Measurements from ENCODE around the gene NAV3. TPM values are rescaled to one million over a fixed set of nuclear protein-coding genes. Genes with fewer than 3 reads are reported as not detected.

The NAV3 gene
- total and polyA plus RNA-seq, 5 experiments from 2014 or later, result not detected

DNA sequence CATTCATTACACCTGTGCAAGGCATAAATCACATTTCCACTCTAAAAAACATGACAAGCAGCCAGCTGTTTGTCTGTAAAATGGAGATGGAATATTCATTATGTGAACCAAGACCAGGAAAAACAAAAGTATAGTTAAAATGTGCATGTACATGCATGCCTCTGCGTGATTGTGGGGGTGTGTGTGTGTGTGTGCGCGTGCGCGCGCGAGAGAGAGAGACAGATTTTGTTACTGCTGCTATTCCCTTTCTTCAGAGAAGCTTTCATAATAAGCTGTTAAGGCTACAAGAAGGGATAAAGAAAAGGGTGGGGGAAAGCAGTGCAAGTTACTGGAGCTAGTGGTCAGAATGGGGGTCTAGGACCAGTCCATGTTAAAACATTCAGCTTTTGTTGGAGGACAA lies 430.3 kb downstream of the NAV3 start:
- DNase-seq (no peak), ATAC-seq (no peak)
- Mint-ChIP-seq H3K4me1 (no peaks in the 10 kb centered on the region), H3K27ac (peak overlapping the region in 1 of 10 donors; percentile 6), H3K27me3 (peaks cover 0 to 1% (median 0%) of the 10 kb centered on the region in 5 donors), H3K36me3 (no peaks in the 10 kb centered on the region), H3K4me3 (no peak overlapping the region), H3K9me3 (peaks cover 0 to 18% (median 6%) of the 10 kb centered on the region in 9 donors)
- POLR2A ChIA-PET, result no interaction called here

DNA sequence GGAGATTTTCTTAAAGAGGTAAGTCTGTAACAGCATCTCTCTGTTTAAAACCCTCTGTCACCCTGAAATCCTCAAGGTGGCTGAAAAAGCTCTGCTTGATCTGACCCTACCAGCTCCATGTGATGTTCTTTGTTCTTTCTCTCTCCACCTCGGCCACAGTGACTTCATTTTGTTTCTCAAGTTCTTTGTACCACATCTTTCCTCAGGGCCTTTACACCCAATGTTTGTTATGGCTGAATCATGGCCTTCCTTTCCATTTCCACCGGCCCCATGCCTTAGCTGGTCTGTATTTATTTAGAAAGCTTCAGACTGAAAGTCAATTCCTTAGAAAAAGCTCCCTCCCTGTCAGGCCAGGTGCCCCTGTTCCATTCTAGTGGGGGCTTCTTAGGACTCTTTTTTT lies 431.2 kb downstream of the NAV3 start:
- H3K36me3 Mint-ChIP-seq, result no peaks in the 10 kb centered on the region
- peaks cover 0 to 12% (median 5%) of the 10 kb centered on the region in 9 donors for H3K9me3 Mint-ChIP-seq
- peaks cover 0 to 1% (median 0%) of the 10 kb centered on the region in 5 donors for H3K27me3 Mint-ChIP-seq
- ATAC-seq, result no peak
- H3K4me3 Mint-ChIP-seq, result no peak overlapping the region
- DNase-seq, result no peak
- H3K4me1 Mint-ChIP-seq, result no peaks in the 10 kb centered on the region
- no peak overlapping the region for H3K27ac Mint-ChIP-seq
- POLR2A ChIA-PET, result no interaction called here

All from naive thymus-derived CD8-positive, alpha-beta T cell (primary cell).